AG09309 (cell line): ENCODE results near the gene HUWE1.

ENCODE experiments used
- DNase-seq: peaks from one replicate; pipeline ENCODE4 v3.0.0-alpha.2; 2010; ENCODE audit warnings: low read depth
- H3K4me3 ChIP-seq: 2 replicates; pipeline ENCODE4 v1.5.1; 2011; ENCODE audit warnings: mild to moderate bottlenecking, low read depth, low read length, moderate library complexity; ENCODE audit not compliant: control insufficient read depth
- CTCF ChIP-seq: IDR thresholded peaks from 2 replicates; pipeline ENCODE4 v1.5.1; 2011; ENCODE audit warnings: mild to moderate bottlenecking, low read depth, low read length, inconsistent platforms; ENCODE audit not compliant: insufficient read depth, control insufficient read depth; ENCODE audit errors: missing control alignments

HUWE1 gene

GRCh38 chrX:53483838-53484405, 202.6 kb downstream of the HUWE1 start:
- DNase-seq: peak; percentile 46
- no peak overlapping the region for H3K4me3 ChIP-seq
- TF ChIP-seq CTCF: no peak

GRCh38 chrX:53483416-53483815, 203.1 kb downstream of the HUWE1 start:
- DNase-seq: no peak
- no peak for TF ChIP-seq CTCF
- no peak overlapping the region for H3K4me3 ChIP-seq
